HepG2 (cell line): Measurements from ENCODE around the gene PSENEN. TPM values are rescaled to one million over a fixed set of nuclear protein-coding genes. Genes with fewer than 3 reads are reported as not detected.

Experiments used
- ATF5 ChIP-seq: sonication (generic); formaldehyde crosslinking; IDR thresholded peaks from 2 replicates; pipeline ENCODE4 v1.4.0; 2020; ENCODE audit warnings: mild to moderate bottlenecking, low read depth, missing genetic modification reagents
- ETV6 ChIP-seq: sonication (generic); formaldehyde crosslinking; conservative IDR thresholded peaks from 2 replicates; pipeline ENCODE4 v1.4.0; 2020; ENCODE audit warnings: missing genetic modification reagents
- KLF15 ChIP-seq: sonication (generic); formaldehyde crosslinking; IDR thresholded peaks from 2 replicates; pipeline ENCODE4 v1.8.1; 2023; ENCODE audit warnings: borderline replicate concordance, mild to moderate bottlenecking, inconsistent platforms, missing genetic modification reagents, mixed read lengths
- NFAT5 ChIP-seq: sonication (generic); formaldehyde crosslinking; IDR thresholded peaks from 2 replicates; pipeline ENCODE4 v1.4.0; 2020; ENCODE audit warnings: missing genetic modification reagents
- POLR2AphosphoS5 ChIP-seq: IDR thresholded peaks from 2 replicates; pipeline ENCODE4 v1.6.1; 2012; ENCODE audit warnings: low read depth, low read length
- UBTF ChIP-seq: sonication (generic); formaldehyde crosslinking; IDR thresholded peaks from 2 replicates; pipeline ENCODE4 v1.4.0; 2020; ENCODE audit warnings: mild to moderate bottlenecking, missing genetic modification reagents
- USF2 ChIP-seq, 2 experiments: sonication (generic) in 1 of 2; formaldehyde crosslinking in 1 of 2; IDR thresholded peaks; 2 replicates each; pipeline versions ENCODE4 v1.5.1 to v1.6.1; 2011 to 2020; ENCODE audit warnings: borderline replicate concordance in 1 of 2, low read depth in 1 of 2, low read length in 1 of 2, mild to moderate bottlenecking in 1 of 2, missing genetic modification reagents in 1 of 2, moderate library complexity in 1 of 2
- ZFP36L1 ChIP-seq: sonication (generic); formaldehyde crosslinking; IDR thresholded peaks from 2 replicates; pipeline ENCODE4 v1.8.0; 2022; ENCODE audit warnings: mild to moderate bottlenecking, missing genetic modification reagents, moderate library complexity
- ZMYM2 ChIP-seq: sonication (generic); formaldehyde crosslinking; IDR thresholded peaks from 2 replicates; pipeline ENCODE4 v1.8.0; 2022; ENCODE audit warnings: mild to moderate bottlenecking, missing genetic modification reagents
- ZNF333 ChIP-seq: sonication (generic); formaldehyde crosslinking; IDR thresholded peaks from 2 replicates; pipeline ENCODE4 v1.4.0; 2020; ENCODE audit warnings: mild to moderate bottlenecking, missing genetic modification reagents, borderline replicate concordance
- polyA plus RNA-seq, 8 experiments: library from polyadenylated mRNA; depleted of rRNA in 3 of 8; stranded (reverse) in 7 of 8; unstranded in 1 of 8; fragments of >200 nt; fragmentation: Illumina TruSeq in 4 of 8; extraction: Trizol in 4 of 8; gene quantifications; 2 replicates each; pipeline versions ENCODE4 v1.2.1 to v1.2.3, GENCODE V29; 2011 to 2016; ENCODE audit warnings: low read depth in 4 of 8, missing spikeins in 1 of 8, mixed read lengths in 1 of 8; ENCODE audit not compliant: insufficient read depth in 1 of 8
- total RNA-seq, 5 experiments: library from RNA; depleted of rRNA; stranded (reverse); fragments of >200 nt; fragmentation: Illumina TruSeq; extraction: Trizol; gene quantifications; 2 replicates each; pipeline ENCODE4 v1.2.3, GENCODE V29; 2016; ENCODE audit warnings: low read depth in 1 of 5
- TF ChIP-seq, protein P1 (sequence below): sonication (generic); formaldehyde crosslinking; IDR thresholded peaks from 2 replicates; pipeline ENCODE4 v1.4.0; 2020; ENCODE audit warnings: missing genetic modification reagents, borderline replicate concordance

Gene PSENEN
- total and polyA plus RNA-seq, 2 of the 13 experiments (the other 11 are each of a cell fraction or from before 2014, with no cell fraction given), result 16.9 to 34.2 TPM

GRCh38 chr19:35702223-35703012, 43.0 kb upstream of the PSENEN start (continued):
- TF ChIP-seq USF2 (IDR thresholded peaks at IDR 0.05; ENCODE audit: low read depth, low read length) (no peak), USF2 (CRISPR knock-in tag; IDR thresholded peaks at IDR 0.05; ENCODE audit: borderline replicate concordance) (no peak), ATF5 (CRISPR knock-in tag) (no peak), ZMYM2 (CRISPR knock-in tag) (peak; percentile 75), UBTF (CRISPR knock-in tag) (peak; percentile 55; the same call in 1 of the 2 replicates), ZNF333 (0 out of 2 replicates have a peak, but pooled peaks have one; percentile 59), KLF15 (CRISPR knock-in tag) (no peak), ETV6 (no peak; the same call in 1 of the 2 replicates), ZFP36L1 (CRISPR knock-in tag) (no peak), POLR2AphosphoS5 (peak; percentile 80), NFAT5 (CRISPR knock-in tag) (no peak)
- TF ChIP-seq, protein P1, sequence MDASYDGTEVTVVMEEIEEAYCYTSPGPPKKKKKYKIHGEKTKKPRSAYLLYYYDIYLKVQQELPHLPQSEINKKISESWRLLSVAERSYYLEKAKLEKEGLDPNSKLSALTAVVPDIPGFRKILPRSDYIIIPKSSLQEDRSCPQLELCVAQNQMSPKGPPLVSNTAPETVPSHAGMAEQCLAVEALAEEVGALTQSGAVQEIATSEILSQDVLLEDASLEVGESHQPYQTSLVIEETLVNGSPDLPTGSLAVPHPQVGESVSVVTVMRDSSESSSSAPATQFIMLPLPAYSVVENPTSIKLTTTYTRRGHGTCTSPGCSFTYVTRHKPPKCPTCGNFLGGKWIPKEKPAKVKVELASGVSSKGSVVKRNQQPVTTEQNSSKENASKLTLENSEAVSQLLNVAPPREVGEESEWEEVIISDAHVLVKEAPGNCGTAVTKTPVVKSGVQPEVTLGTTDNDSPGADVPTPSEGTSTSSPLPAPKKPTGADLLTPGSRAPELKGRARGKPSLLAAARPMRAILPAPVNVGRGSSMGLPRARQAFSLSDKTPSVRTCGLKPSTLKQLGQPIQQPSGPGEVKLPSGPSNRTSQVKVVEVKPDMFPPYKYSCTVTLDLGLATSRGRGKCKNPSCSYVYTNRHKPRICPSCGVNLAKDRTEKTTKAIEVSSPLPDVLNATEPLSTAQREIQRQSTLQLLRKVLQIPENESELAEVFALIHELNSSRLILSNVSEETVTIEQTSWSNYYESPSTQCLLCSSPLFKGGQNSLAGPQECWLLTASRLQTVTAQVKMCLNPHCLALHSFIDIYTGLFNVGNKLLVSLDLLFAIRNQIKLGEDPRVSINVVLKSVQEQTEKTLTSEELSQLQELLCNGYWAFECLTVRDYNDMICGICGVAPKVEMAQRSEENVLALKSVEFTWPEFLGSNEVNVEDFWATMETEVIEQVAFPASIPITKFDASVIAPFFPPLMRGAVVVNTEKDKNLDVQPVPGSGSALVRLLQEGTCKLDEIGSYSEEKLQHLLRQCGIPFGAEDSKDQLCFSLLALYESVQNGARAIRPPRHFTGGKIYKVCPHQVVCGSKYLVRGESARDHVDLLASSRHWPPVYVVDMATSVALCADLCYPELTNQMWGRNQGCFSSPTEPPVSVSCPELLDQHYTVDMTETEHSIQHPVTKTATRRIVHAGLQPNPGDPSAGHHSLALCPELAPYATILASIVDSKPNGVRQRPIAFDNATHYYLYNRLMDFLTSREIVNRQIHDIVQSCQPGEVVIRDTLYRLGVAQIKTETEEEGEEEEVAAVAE (CRISPR knock-in tag), result no peak
